ENCODE measurements around the gene ATRNL1. TPM values are rescaled to one million over a fixed set of nuclear protein-coding genes. Genes with fewer than 3 reads are reported as not detected.

ATRNL1 gene
- polyA plus RNA-seq, 1 of the 3 experiments (the other 2 are of a cell fraction), result 0.67 TPM

GRCh38 chr10:115953968-115954367 is 860.8 kb downstream of the ATRNL1 start:
- no peak overlapping the region for H3K4me3 ChIP-seq (ENCODE audit: low read depth in 2 of 2, low read length in 1 of 2)
- no peaks in the 10 kb centered on the region for H3K79me2 ChIP-seq (ENCODE audit: insufficient read depth)
- no peak overlapping the region for H2AFZ ChIP-seq (ENCODE audit: low read depth)
- ChIA-PET POLR2A (no interaction called here), CTCF (interaction anchor here (1.0 kb wide), 1 partner anchor 334 kb away, joined by 3 read pairs; no protein-coding TSS in a partner anchor)
- no peak for TF ChIP-seq IRF3 (IDR thresholded peaks at IDR 0.05; ENCODE audit: low read depth, low read length)
- TF ChIP-seq EZH2phosphoT487 (IDR thresholded peaks at IDR 0.05; ENCODE audit: borderline replicate concordance, low read depth), result no peak
- TF ChIP-seq NFIC (IDR thresholded peaks at IDR 0.05; ENCODE audit: borderline replicate concordance), result no peak
- TF ChIP-seq NRF1 (IDR thresholded peaks at IDR 0.05; ENCODE audit: low read depth, low read length), result no peak
- no peak for TF ChIP-seq ELF1 (IDR thresholded peaks at IDR 0.05)
- TF ChIP-seq TCF12 (IDR thresholded peaks at IDR 0.05), result no peak
- no peak for TF ChIP-seq PBX3 (IDR thresholded peaks at IDR 0.05)
- TF ChIP-seq USF2 (IDR thresholded peaks at IDR 0.05; ENCODE audit: borderline replicate concordance, low read depth, low read length), result no peak
- no peak for TF ChIP-seq JUND (IDR thresholded peaks at IDR 0.05)
- no peak for TF ChIP-seq GABPA (IDR thresholded peaks at IDR 0.05; ENCODE audit: low read depth)
- no peak for TF ChIP-seq YY1 (IDR thresholded peaks at IDR 0.05; ENCODE audit: low read depth)
- TF ChIP-seq RAD21 (IDR thresholded peaks at IDR 0.05; ENCODE audit: low read length), result no peak
- TF ChIP-seq RCOR1 (IDR thresholded peaks at IDR 0.05; ENCODE audit: low read length), result no peak
- no peak for TF ChIP-seq MEF2A (IDR thresholded peaks at IDR 0.05; ENCODE audit: borderline replicate concordance, low read depth)
- TF ChIP-seq POLR2AphosphoS5 (IDR thresholded peaks at IDR 0.05; ENCODE audit: low read depth, low read length), result no peak
- TF ChIP-seq USF1 (IDR thresholded peaks at IDR 0.05; ENCODE audit: borderline replicate concordance, low read depth), result no peak
- no peak for TF ChIP-seq FOXM1 (IDR thresholded peaks at IDR 0.05; ENCODE audit: low read depth)
- no peaks in the 10 kb centered on the region for H3K27me3 ChIP-seq (ENCODE audit: insufficient read depth)
- no peak for DNase-seq
- H3K4me1 ChIP-seq (ENCODE audit: control insufficient read depth in 1 of 2, insufficient read depth in 2 of 2, low read depth in 1 of 2, low read length in 1 of 2), result peaks cover 3 to 11% of the 10 kb centered on the region in 2 experiments; a peak in 3 of 4 replicates
- H3K9me3 ChIP-seq, result no peaks in the 10 kb centered on the region
- no peak overlapping the region for H3K27ac ChIP-seq (ENCODE audit: low read depth in 2 of 2, low read length in 1 of 2)
- no peak overlapping the region for H3K9ac ChIP-seq
- H4K20me1 ChIP-seq (ENCODE audit: insufficient read depth), result no peaks in the 10 kb centered on the region
- 82% methylated on average over 7 of the region's 7 CpGs for WGBS (ENCODE audit: low lambda C conversion rate)
- H3K36me3 ChIP-seq (replicated peaks in 1 of 2; ENCODE audit: control insufficient read depth in 1 of 2, insufficient read depth in 2 of 2, low read length in 1 of 2), result no peaks in the 10 kb centered on the region
- no peaks in the 10 kb centered on the region for H3K9me2 ChIP-seq
- peaks cover 5% of the 10 kb centered on the region for H3F3A ChIP-seq (replicated peaks; ENCODE audit: insufficient read depth)
- no peak overlapping the region for H3K4me2 ChIP-seq
